GM10847 (cell line): ENCODE data around the gene RPL28.
A peak's percentile ranks its signal among the peaks of the same experiment; 100 is the strongest.

ENCODE experiments used
- POLR2A ChIP-seq: IDR thresholded peaks from 2 replicates; pipeline ENCODE4 v1.6.1; 2011; ENCODE audit not compliant: insufficient read length; ENCODE audit errors: extremely low read depth

Gene RPL28

GRCh38 chr19:55379174-55379573 lies 6.6 kb upstream of the RPL28 start:
- TF ChIP-seq POLR2A, result no peak

- TF ChIP-seq POLR2A, result no peak
Measured at GRCh38 chr19:55382013-55382412, 3.7 kb upstream of the RPL28 start.

GRCh38 chr19:55382522-55383054 lies 3.1 kb upstream of the RPL28 start:
- TF ChIP-seq POLR2A, result no peak

GRCh38 chr19:55383279-55384130 lies 2.2 kb upstream of the RPL28 start:
- TF ChIP-seq POLR2A, result peak; percentile 43

GRCh38 chr19:55384131-55384919 lies 1.4 kb upstream of the RPL28 start, which contains the start of gene TMEM238:
Gene TMEM238, minus strand, starts transcription at chr19:55384292. Its CDS starts 33 bp downstream, at chr19:55384259.
- TF ChIP-seq POLR2A, result no peak

GRCh38 chr19:55384920-55385723 lies 610 bp upstream of the RPL28 start:
- no peak for TF ChIP-seq POLR2A

- no peak for TF ChIP-seq POLR2A
Measured at GRCh38 chr19:55386493-55386971, 800 bp downstream of the RPL28 start.

GRCh38 chr19:55387736-55388497 lies 2.2 kb downstream of the RPL28 start:
- no peak for TF ChIP-seq POLR2A

GRCh38 chr19:55389386-55390317 lies 3.9 kb downstream of the RPL28 start:
- TF ChIP-seq POLR2A, result peak; percentile 16

GRCh38 chr19:55390461-55390880 lies 4.7 kb downstream of the RPL28 start:
- no peak for TF ChIP-seq POLR2A

GRCh38 chr19:55391191-55391670 lies 5.5 kb downstream of the RPL28 start:
- no peak for TF ChIP-seq POLR2A

- TF ChIP-seq POLR2A, result no peak
Measured at GRCh38 chr19:55391702-55392615, 6.2 kb downstream of the RPL28 start.
